HT1080 (cell line): ENCODE measurements around the gene LDHB. TPM values are rescaled to one million over a fixed set of nuclear protein-coding genes. Genes with fewer than 3 reads are reported as not detected.
"Not testable (repeated sequence)": the region's sequence is repeated elsewhere in the genome, so short reads cannot be mapped to it uniquely, and the experiment has no call there.

Source experiments
- DNase-seq: peaks from one replicate; pipeline ENCODE4 v3.0.0-alpha.2; 2015; ENCODE audit warnings: low read depth
- total RNA-seq: library from RNA; depleted of rRNA; stranded (reverse); fragments of >200 nt; shearing (Covaris generic); gene quantifications from 2 replicates; pipeline ENCODE4 v1.2.3, GENCODE V29; 2014; rRNA removed

The LDHB gene
- total RNA-seq, 1 experiment from 2014 or later, result 1,395 TPM

DNA sequence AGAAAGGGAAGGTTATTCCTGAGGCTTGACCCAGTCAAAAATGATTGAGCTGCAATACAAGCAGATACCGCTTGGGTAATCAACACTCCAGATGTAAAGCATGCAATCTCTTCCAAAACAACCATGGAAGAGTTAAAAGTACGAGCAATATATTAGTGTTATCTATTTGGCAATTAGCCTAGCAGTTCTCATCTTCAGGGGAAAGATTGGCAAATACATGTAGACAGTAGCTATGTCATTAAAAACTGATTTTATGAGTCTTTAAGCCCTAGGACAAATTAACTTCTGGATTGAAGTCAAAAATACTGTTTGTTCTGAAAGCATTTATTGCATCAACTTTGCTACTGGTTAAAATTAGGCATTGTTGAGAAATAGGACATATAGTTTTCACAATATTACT, 43.7 kb downstream of the LDHB start:
- no peak for DNase-seq

- DNase-seq, result no peak
Observed at GRCh38 chr12:21608196-21608595, 49.4 kb downstream of the LDHB start.

DNA sequence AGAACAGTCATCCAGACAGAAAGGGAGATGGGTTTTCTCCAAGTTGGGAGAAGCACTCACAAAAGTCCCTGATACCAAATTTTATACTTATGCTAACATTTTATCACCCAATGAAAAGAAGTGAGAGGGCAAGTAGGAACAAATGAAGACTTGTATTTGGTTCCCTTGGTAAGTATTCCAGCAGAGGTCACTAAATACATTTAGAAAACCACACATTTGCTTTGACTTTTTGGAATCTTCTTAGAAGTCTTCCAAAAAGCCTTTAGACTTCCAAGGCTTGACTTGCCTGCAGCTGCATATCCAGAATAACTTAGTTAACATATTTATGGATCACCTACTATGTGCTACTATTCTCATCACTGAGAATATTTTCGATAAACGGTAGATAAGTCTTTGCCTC, 49.9 kb downstream of the LDHB start:
- DNase-seq, result peak; percentile 32

DNA sequence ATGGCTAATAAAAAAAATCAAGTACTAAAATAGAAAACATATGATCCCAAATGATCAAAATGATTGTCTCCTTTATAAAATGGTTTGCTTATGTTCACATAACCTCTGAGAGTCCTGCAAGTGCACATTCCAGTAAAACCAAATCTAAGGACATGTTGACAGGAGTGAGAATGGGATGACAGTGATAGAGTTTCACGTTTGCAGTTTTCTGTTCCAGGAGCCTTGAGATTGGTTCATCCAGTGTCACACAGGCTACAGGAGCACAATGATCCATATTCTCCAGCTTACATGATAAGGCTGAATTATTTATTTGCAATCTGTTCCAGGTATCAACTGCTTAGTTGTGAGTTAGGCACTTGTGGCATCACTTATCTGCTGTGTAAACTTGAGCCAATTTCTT, 51.5 kb downstream of the LDHB start:
- no peak for DNase-seq

GRCh38 chr12:21604245-21605101, 53.2 kb downstream of the LDHB start, which contains the start of gene GYS2:
Gene GYS2 (minus strand): TSS chr12:21604847. CDS start chr12:21604592, 255 bp downstream.
- no peak for DNase-seq

DNA sequence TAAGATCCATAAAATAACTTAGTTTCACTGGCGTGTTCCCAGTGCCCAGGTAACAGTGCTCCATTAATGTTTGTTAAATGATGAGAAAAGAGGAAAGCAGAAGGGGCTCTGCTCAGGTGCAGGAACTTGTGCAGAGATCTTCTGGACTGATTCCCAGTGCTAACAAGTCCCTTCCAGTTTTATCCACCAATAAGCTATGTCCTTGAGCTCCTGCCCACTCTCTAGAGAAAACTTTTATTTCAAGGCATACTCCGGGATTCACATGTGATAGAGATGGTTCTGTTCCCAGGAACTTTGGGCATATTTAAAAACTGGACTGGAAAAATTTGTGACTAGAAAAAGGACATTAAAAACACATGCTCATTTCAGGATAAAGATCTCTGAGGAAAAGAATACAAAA, 54.9 kb downstream of the LDHB start:
- no peak for DNase-seq

DNA sequence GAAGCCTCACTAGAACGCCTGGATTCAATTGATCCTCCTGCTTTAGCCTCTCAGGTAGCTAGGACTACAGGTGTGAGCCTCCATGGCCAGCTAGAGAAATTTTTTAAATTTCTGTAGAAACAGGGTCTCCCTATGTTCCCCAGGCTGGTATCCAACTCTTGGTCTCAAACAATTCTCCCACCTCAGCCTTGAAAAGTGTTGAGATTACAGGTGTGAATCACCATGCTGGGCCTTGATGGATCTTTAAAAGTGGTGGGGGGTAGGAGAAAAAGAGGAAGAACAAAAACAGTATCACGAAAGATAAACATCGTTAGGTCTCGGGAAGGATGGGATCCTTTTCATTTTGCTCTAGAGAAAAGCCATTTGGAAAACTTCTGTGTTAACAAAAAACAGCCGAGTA, 57.4 kb downstream of the LDHB start:
- DNase-seq, result no peak

DNA sequence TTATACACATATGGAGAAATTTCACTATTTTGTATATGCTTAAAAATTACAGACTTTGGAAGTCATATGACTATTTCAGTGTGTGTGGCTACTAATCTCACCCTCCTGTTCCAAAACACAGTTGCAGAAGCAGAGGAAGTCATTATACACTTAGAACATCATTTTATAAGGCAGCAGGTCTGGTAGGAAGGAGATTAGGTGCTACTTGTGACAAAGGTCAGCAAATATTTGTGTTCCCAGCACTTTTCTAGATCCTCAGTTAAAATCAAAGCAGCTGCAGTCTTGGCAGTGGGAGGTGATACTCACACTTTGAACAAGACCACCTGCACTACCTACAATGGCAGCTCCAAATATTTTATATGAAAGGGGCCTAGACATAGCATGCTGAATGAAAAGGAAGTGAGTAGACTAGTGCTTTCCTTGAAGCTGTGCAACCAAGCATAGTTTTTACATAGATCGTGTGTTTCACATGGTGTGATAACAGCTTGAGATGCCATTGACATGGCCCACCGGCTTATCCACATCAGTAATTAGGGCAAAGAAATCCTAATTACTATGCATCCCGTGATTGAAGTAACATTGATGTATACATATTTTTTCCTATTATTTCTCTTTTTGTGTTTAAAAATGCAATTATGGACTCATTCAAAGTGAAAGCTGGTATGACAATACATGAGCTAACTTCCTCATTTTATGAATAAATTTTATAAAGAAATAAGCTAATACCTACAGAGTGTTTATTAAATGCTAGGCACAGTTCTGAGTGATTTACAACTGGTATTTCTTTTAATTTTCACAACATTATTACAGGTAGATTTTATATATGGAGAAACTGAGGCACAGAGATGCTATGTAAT, 58.3 kb downstream of the LDHB start:
- DNase-seq, result no peak

GRCh38 chr12:21598651-21599050, 59.0 kb downstream of the LDHB start:
- no peak for DNase-seq

DNA sequence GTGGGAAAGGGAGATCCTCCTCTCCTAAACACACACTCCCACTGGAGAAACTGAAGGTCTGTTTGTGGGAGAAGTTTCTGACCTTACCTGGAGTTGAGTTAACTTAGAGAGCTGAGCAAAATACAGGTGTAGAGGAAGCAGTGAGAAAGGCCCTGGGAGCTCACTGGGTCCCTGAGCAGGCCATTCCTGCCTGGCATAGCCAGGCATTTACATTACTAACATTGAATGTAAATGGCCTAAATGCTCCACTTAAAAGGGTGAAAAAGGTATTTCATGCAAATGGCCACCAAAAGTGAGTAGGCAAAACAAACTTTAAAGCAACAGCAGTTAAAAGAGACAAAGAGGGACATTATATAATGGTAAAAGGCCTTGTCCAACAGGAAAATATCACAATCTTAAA, 62.3 kb downstream of the LDHB start:
- DNase-seq, result not testable (repeated sequence)

GRCh38 chr12:21585485-21585884, 72.2 kb downstream of the LDHB start:
- DNase-seq, result no peak

Other genes starting within 250 kb of the LDHB start
- gene PYROXD1, start 220.2 kb downstream of the LDHB start, total RNA-seq, result 8.8 and 10.2 TPM in 2 replicates
- gene RECQL, start 156.2 kb downstream of the LDHB start, total RNA-seq, result 77.9 and 80.2 TPM in 2 replicates
- 20.0 and 29.5 TPM in 2 replicates for gene GOLT1B, start 156.1 kb downstream of the LDHB start, total RNA-seq
- 0.07 and 1.2 TPM in 2 replicates for gene SPX, start 131.5 kb downstream of the LDHB start, total RNA-seq
- not detected in 2 replicates for gene GYS2, start 53.0 kb downstream of the LDHB start, total RNA-seq
- 1.6 and 2.0 TPM in 2 replicates for gene KCNJ8, start 116.9 kb upstream of the LDHB start, total RNA-seq